Natural killer cell (primary cell): ENCODE results near the gene HMGN2. TPM values are rescaled to one million over a fixed set of nuclear protein-coding genes. Genes with fewer than 3 reads are reported as not detected.

Source experiments
- ATAC-seq, 3 donors: fragments of 150-1000 bp in 2 of 3; fragments of 200-7000 bp in 1 of 3; cut with Tn5 transposase; 1 replicate in 1 of 3; 2 replicates in 2 of 3; pipeline ENCODE4 v1.10.0; 2021; ENCODE audit warnings: mild to moderate bottlenecking in 2 of 3, moderate library complexity in 2 of 3
- DNase-seq, 2 donors: peaks; one replicate each; pipeline versions ENCODE4 v3.0.0 to v3.0.0-alpha.2; 2013 to 2021; ENCODE audit warnings: mixed read lengths in 1 of 2
- H3K27ac ChIP-seq: one replicate; pipeline ENCODE4 v1.5.1; 2013; ENCODE audit warnings: mild to moderate bottlenecking, low read length
- H3K27me3 ChIP-seq: one replicate; pipeline ENCODE4 v1.6.1; 2013; ENCODE audit warnings: low read length; ENCODE audit not compliant: control insufficient read depth, insufficient read depth
- H3K36me3 ChIP-seq: one replicate; pipeline ENCODE4 v1.6.1; 2013; ENCODE audit warnings: low read length; ENCODE audit not compliant: control insufficient read depth, insufficient read depth
- H3K4me1 ChIP-seq: one replicate; pipeline ENCODE4 v1.6.1; 2013; ENCODE audit warnings: low read length; ENCODE audit not compliant: control insufficient read depth, insufficient read depth
- H3K4me3 ChIP-seq: one replicate; pipeline ENCODE4 v1.5.1; 2013; ENCODE audit warnings: low read length
- H3K9me3 ChIP-seq: one replicate; pipeline ENCODE4 v1.6.1; 2013; ENCODE audit warnings: low read length; ENCODE audit not compliant: control insufficient read depth, insufficient read depth
- H3K27ac Mint-ChIP-seq, 2 donors: one replicate each; pipeline ENCODE4 v1.8.0; 2022; ENCODE audit warnings: mild to moderate bottlenecking in 2 of 2, mixed read lengths in 2 of 2, moderate library complexity in 1 of 2
- H3K27me3 Mint-ChIP-seq, 2 donors: one replicate each; pipeline ENCODE4 v1.8.0; 2022; ENCODE audit warnings: low read depth in 2 of 2, mixed read lengths in 2 of 2
- H3K36me3 Mint-ChIP-seq: one replicate; pipeline ENCODE4 v1.8.0; 2022; ENCODE audit warnings: mixed read lengths
- H3K4me1 Mint-ChIP-seq, 2 donors: one replicate each; pipeline ENCODE4 v1.8.0; 2022; ENCODE audit warnings: mixed read lengths in 2 of 2
- H3K4me3 Mint-ChIP-seq: one replicate; pipeline ENCODE4 v1.8.0; 2022; ENCODE audit warnings: mild to moderate bottlenecking, moderate library complexity, mixed read lengths
- H3K9me3 Mint-ChIP-seq, 2 donors: one replicate each; pipeline ENCODE4 v1.8.0; 2022; ENCODE audit warnings: mixed read lengths in 2 of 2
- CTCF ChIP-seq: fragments of 200-600 bp; IDR thresholded peaks from one replicate; pipeline ENCODE4 v1.8.0; 2022; ENCODE audit warnings: antibody characterized with exemption
- WGBS: methylation state at CpG from one replicate; pipeline ENCODE4 v1.1.7; 2013; ENCODE audit warnings: missing lambda C conversion rate; ENCODE audit not compliant: insufficient coverage; 5-methylcytosine and 5-hydroxymethylcytosine counted together
- intact Hi-C: fragments of 100-400 bp; cut with micrococcal nuclease; formaldehyde crosslinking; loops from one replicate; pipeline ENCODE4 v1.14.2; 2022
- total RNA-seq, 4 donors: library from RNA; stranded (reverse); fragments of 120-200 nt in 1 of 4; gene quantifications; one replicate each; pipeline versions ENCODE4 v1.2.3 to v1.2.4, GENCODE V29; 2013 to 2022

HMGN2 gene
- total RNA-seq, 3 donors from 2014 or later (not counting 1 experiment from before 2014, with no cell fraction given) = 315 to 364 (median 326) TPM

GRCh38 chr1:26459573-26460031 is 12.6 kb upstream of the HMGN2 start:
- TF ChIP-seq CTCF = no peak
- Mint-ChIP-seq H3K9me3 (no peaks in the 10 kb centered on the region), H3K36me3 (peaks cover 7% of the 10 kb centered on the region), H3K27me3 (no peaks in the 10 kb centered on the region), H3K4me3 (no peak overlapping the region), H3K27ac (no peak overlapping the region), H3K4me1 (no peaks in the 10 kb centered on the region)
- ATAC-seq (no peak), DNase-seq (no peak)
- no peak overlapping the region for H3K27ac ChIP-seq
- no peak overlapping the region for H3K4me3 ChIP-seq
- intact Hi-C loops = no loop called here
- H3K4me1 ChIP-seq = no peaks in the 10 kb centered on the region
- H3K9me3 ChIP-seq = no peaks in the 10 kb centered on the region
- H3K27me3 ChIP-seq = no peaks in the 10 kb centered on the region
- WGBS = 93% methylated on average over 3 of the region's 3 CpGs
- peaks cover 56% of the 10 kb centered on the region for H3K36me3 ChIP-seq

- ATAC-seq (no peak), DNase-seq (no peak)
- Histone ChIP-seq H3K27me3 (no peaks in the 10 kb centered on the region), H3K36me3 (peaks cover 34% of the 10 kb centered on the region), H3K9me3 (no peaks in the 10 kb centered on the region), H3K4me3 (no peak overlapping the region), H3K4me1 (peaks cover 27% of the 10 kb centered on the region), H3K27ac (no peak overlapping the region)
- H3K9me3 Mint-ChIP-seq = no peaks in the 10 kb centered on the region
- intact Hi-C loops = no loop called here
- peaks cover 27 to 29% of the 10 kb centered on the region in 2 donors for H3K4me1 Mint-ChIP-seq
- TF ChIP-seq CTCF = no peak
- no peaks in the 10 kb centered on the region for H3K27me3 Mint-ChIP-seq
- no peak overlapping the region for H3K27ac Mint-ChIP-seq
- peaks cover 8% of the 10 kb centered on the region for H3K36me3 Mint-ChIP-seq
- WGBS = 97% methylated on average over 10 of the region's 10 CpGs
- no peak overlapping the region for H3K4me3 Mint-ChIP-seq
Observed at GRCh38 chr1:26468911-26469310, 3.3 kb upstream of the HMGN2 start.

GRCh38 chr1:26469558-26469957 is 2.7 kb upstream of the HMGN2 start:
- H3K27ac ChIP-seq = no peak overlapping the region
- intact Hi-C loops = no loop called here
- peaks cover 28% of the 10 kb centered on the region for H3K4me1 ChIP-seq
- Mint-ChIP-seq H3K4me3 (no peak overlapping the region), H3K36me3 (peaks cover 8% of the 10 kb centered on the region), H3K4me1 (peaks cover 33 to 36% of the 10 kb centered on the region in 2 donors), H3K9me3 (no peaks in the 10 kb centered on the region), H3K27ac (no peak overlapping the region), H3K27me3 (no peaks in the 10 kb centered on the region)
- no peak for TF ChIP-seq CTCF
- H3K4me3 ChIP-seq = no peak overlapping the region
- H3K27me3 ChIP-seq = no peaks in the 10 kb centered on the region
- peaks cover 39% of the 10 kb centered on the region for H3K36me3 ChIP-seq
- 100% methylated on average over 5 of the region's 5 CpGs for WGBS
- H3K9me3 ChIP-seq = no peaks in the 10 kb centered on the region
- DNase-seq (no peak), ATAC-seq (no peak)

- Mint-ChIP-seq H3K9me3 (no peaks in the 10 kb centered on the region), H3K27me3 (no peaks in the 10 kb centered on the region), H3K4me3 (peak overlapping the region; percentile 92), H3K4me1 (peaks cover 37 to 39% of the 10 kb centered on the region in 2 donors), H3K27ac (peak overlapping the region; percentile 21 to 91), H3K36me3 (peaks cover 8% of the 10 kb centered on the region)
- ATAC-seq (no peak), DNase-seq (peak in 1 of 2 donors; percentile 36)
- no peaks in the 10 kb centered on the region for H3K9me3 ChIP-seq
- 55% methylated on average over 14 of the region's 14 CpGs for WGBS
- no peaks in the 10 kb centered on the region for H3K27me3 ChIP-seq
- H3K4me3 ChIP-seq = no peak overlapping the region
- H3K27ac ChIP-seq = no peak overlapping the region
- H3K36me3 ChIP-seq = peaks cover 33% of the 10 kb centered on the region
- H3K4me1 ChIP-seq = peaks cover 28% of the 10 kb centered on the region
- intact Hi-C loops = loop anchor here (2.0 to 5.0 kb wide), 2 partner anchors 39 to 192 kb away; partner anchors contain the start of gene DHDDS
- no peak for TF ChIP-seq CTCF
Observed at GRCh38 chr1:26470878-26471497, 1.3 kb upstream of the HMGN2 start.
